GM12801 (cell line): ENCODE results near the gene NOL4L.

ENCODE experiments used
- CTCF ChIP-seq: IDR thresholded peaks from one replicate; pipeline ENCODE4 v1.5.1; 2011; ENCODE audit warnings: control low read depth; ENCODE audit not compliant: insufficient read length; ENCODE audit errors: extremely low read depth

Gene NOL4L

DNA sequence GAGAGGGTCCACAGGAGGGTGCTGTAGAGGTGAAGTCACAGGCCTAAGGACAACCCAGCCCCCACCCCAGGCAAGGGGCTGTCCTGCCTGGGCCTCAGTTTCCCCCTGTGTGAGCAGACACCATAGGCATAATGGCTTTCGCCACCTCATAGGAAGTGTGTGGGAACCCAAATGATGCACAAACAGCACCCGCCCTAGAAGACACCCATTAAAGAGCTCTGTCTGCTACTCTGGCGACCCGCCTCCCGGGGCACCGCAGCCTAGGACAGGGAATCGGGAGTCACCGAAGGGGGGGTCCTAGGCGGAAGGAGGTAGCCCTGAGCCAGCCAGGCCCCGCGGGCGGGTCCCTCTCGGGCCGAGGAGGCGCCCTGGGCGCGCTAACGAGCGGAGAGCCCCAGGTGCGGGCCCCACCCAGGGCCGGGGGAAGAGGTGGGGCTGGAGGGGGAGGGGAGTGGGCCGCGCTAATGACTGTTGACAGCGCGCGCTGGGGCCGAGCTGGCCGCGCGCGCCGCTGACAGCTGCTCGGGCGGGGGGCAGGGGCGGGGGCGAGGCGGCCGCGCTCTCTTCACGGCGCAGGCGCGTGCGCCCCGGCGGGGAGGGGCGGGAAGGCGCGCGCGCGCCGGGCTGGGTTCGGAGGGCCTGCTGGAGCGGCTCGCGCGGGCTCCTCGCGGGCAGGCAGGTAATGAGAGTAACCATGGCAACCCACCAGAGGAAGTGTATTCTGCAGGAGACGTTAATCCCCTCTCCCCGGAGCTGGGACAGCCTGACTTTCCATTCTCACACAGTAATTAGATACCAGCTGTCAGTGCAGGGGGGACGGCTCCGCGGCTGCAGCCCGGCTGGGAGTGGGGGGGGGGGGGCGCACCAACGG, 48.9 kb downstream of the NOL4L start:
- no peak for TF ChIP-seq CTCF

DNA sequence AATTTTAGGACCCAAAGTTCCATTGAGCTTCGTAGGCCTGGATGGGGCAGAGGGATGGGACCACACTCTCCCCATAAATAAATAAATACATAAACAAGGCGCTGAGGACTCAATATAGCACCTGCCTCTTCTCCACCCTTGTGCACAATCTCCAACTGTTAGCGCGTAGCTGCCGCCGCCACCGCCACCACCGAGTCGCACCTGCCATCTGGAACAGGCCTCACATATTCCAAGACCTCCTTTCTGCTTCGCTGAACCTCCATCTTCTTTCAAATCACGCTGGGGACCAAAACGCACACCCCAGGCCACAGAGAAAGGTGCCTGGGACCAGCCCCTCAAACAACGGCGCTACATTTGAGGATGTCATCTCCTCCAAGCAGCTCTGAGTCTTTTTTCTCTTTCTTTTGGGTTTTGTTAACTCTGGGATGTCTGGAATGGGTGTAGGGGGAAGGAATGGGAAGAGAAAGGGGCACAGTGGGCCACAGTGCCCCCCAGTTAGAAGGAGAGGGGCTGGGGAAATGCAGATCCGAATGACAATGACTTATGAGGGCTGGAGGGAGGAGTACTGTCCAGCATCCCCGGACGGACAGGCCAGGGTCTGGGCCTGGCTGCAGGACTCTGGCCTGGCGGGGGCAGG, 49.7 kb downstream of the NOL4L start:
- no peak for TF ChIP-seq CTCF

- TF ChIP-seq CTCF: no peak
Measured at GRCh38 chr20:32534661-32535240, 50.4 kb downstream of the NOL4L start.

GRCh38 chr20:32533732-32534131, 51.4 kb downstream of the NOL4L start:
- no peak for TF ChIP-seq CTCF

DNA sequence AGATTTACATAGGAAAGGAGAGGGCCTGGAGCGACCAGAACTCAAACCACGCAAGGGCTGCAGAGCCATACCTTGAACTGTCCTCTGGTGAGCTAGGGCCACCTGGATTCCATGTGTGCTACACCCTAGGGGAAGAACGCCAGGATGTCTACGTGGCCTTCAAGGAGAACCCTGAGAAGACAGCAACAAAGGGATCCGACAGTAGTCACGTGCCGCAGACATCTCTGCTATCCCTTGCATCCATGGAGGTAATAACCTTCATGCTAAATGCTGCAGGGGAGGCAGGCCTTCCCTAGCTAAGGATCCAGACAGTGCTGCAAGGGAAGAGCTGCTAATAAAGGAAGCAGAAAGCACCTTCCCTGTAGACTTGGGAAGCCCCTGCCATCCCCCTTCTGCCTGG, 52.9 kb downstream of the NOL4L start:
- TF ChIP-seq CTCF: no peak

GRCh38 chr20:32528905-32529670, 56.0 kb downstream of the NOL4L start:
- TF ChIP-seq CTCF: no peak

- TF ChIP-seq CTCF: no peak
Measured at GRCh38 chr20:32528171-32528891, 56.8 kb downstream of the NOL4L start.
